NCI-H1092 treated with DMSO at 0.1 percent for 48 hours (cell line): Measurements from ENCODE around the gene CTRL.
"Not testable (repeated sequence)": the region's sequence is repeated elsewhere in the genome, so short reads cannot be mapped to it uniquely, and the experiment has no call there.

Experiments used
- DNase-seq: peaks from one replicate; lab custom pipeline; 2025; lab: John Stamatoyannopoulos, UW

CTRL gene

DNA sequence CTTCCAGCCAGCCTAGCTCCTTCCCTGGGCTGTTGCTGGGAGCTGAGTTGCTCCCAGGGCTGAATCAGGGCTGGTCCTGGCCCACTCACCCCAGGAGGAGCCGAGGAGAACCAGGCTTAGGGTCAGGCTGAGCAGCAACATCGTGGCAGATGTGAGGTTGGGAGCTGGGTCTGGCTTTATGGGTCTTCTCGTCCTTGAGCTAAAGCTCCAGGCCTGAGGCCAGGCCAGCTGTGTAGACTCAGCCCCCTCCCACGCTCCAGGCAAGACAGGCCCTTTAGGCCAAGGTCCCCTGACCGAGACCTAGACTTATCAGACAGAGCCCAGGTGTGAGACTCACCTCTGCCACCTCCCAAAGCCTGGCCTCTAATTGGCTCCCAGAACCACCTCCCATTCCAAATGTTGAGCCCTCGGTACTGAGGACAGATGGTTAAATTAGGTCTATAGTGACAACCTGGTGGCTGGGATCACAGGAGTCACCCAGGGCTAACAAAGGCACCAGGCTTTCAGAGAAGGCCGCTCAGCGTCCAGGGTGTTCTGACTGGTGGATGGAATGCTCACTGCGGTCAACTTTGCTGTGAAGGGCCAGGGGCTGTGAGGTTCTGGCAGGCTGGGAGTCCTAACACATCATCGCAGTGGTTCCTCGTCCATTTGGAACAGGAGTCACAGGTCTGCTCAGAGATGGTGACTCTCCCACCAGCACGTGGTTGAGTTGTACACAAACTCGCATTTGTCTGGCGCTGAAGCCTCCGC, at the start of gene CTRL:
Gene CTRL, minus strand, starts transcription at position 151 of the 750 bp plus-strand sequence. Its CDS starts 10 bp downstream, at position 141.
- no peak for DNase-seq

DNA sequence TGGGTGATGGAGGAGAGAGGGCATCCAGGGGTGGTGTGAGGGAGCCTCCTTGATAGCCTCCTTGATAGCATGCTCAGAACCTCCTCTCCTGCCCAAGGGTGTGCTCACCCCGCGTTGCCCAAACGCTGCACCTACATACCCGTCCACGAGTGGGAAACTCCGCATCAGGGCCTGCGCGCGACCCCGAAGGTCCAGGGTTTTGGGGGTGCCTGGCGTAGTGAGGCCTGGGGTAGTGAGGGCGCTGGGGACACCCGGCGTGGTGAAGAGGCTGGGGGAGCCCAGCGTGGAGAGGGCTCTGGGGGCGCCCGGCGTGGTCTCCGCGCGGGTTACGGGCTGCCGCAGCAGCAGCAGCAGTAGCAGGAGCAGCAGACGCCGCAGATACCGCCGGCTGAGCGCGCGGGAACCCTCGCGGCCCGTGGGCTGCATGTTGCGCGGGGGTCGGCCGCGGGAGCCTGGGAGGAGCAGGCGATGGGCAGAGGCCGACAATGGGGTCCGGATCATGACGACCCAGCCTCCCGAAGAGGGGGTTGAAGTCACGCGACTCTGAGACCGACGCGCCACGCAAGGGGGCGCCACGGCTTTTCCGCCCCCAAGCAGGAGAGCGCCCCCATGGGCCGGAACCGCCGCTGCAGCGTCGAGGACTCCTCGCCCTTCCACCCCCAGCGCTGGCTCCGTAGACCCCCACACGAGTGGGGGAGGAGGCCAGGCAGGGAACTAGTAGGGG, 48.5 kb upstream of the CTRL start, which contains the start of gene DPEP3:
Gene DPEP3, minus strand, starts transcription at position 545 of the 724 bp plus-strand sequence. Its CDS starts 119 bp downstream, at position 426.
- DNase-seq = no peak

DNA sequence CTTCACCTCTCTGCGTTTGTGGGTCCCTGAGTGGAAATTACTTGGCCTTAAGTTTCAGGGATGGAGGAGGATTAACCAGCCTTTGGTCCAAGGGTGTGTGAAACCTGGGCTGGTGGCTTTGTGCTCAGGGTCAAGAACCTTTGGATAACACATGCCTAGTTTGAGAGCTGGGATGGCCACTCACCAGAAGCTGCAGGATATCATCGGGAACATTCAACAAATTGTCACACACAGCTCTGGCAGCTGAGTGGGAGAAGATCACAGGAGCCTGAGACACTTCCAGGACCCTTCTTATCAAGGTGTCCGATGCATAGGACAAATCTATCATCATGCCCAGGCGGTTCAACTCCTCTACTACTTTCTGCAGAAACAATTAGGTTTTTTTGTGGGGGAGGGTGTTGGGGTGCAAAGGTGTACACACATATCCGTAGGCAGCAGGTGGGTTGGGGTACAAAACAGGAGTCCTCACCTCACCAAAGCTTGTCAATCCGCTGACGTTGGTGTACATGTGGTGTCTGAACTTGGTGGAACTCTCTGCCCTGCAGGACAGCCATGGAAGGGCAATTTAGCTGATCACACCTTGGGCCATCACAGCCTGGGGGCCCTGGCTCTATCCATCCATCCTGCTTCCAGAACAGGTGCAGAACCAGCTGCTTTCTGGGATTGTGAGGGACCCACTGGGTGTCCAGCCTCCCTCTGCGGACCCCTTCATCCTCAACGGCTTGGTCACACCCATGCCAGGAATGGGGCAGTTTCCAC, 46.0 kb upstream of the CTRL start:
- DNase-seq = no peak

DNA sequence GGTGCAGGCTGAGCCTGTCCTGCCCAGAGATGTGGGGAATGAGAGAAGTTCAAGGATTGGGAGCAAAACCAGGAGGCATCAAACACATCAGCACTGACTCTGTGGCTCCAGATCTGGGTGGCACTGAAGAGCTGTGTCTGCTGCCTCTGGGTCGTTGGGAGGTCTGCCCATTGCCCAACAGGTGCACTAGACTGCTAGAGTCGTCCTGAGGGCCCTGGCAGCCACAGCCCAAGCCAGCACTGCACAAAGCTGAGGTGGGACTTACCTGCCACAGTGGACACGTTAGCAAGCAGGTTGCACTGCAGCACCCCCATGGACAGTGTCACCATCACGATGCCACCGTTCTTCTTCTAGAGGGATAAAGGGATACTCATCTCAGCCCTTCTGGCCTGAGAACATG, 45.3 kb upstream of the CTRL start:
- no peak for DNase-seq

DNA sequence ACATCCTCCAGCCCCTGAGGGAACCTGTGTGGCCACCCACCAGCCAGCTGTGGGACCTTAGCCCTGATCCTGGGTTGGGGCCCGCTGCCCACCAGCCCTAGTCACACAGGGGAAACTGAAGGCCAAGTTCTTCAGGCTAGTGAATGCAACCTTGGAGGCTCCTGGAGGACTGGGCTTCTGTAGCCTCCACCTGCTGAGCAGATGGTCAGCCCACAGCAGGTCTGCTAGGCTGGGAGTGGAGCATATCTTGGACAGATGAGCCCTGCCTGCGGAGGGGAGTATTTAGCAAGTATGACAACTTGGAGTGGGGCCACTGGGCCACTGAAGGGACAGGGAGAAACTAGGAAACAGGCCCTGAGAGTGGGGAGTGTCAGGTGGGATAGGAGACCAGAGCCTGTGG, 44.5 kb upstream of the CTRL start:
- DNase-seq = no peak

DNA sequence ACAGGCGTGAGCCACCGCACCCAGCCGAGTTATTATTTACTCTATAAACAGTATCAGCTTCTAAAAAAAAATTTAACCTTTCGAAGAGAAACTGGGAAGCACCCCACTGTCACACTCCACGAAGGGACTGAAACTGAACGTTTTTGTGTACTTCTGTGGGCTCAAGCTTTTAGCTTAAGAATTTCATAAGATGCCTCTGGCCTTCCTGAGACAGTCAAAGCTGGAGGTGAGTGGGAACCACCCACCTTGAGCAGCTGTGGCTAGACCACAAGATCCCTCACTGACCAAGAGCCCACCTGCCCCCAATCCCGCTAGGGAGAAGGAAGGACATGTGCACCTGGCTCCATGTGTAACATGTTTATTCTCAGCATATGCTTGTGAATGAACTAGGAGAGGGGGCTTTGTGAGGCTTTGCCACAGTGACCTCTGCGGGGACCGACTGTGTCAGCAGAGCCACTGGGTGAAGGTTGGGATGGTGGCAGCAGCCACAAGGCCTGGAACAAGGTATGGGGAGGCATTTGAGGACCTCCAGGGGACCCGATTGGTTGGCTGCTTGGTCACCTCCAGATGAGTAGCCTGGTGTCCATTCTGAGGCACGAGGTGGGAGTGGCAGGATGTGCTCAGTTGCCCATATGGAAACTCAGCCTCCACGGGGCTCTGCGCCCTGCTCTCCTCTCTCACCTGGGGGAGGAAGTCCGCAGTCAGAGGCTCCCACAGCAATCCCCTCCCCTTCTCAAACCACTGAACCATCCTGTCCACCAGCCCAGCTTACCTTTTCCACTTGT, 43.9 kb upstream of the CTRL start:
- DNase-seq = no peak

DNA sequence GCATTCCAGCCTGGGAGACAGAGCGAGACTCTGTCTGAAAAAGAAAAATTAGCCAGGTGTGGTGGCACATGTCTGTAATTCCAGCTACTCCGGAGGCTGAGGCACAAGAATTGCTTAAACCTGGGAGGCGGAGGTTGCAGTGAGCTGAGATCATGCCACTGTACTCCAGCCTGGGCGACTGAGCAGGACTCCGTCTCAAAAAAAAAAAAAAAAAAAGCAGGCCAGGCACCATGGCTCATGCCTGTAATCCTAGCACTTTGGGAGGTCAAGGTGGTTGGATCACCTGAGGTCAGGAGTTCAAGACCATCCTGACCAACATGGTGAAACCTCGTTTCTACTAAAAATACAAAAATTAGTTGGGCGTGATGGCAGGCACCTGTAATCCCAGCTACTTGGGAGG, 40.6 kb upstream of the CTRL start:
- not testable (repeated sequence) for DNase-seq

DNA sequence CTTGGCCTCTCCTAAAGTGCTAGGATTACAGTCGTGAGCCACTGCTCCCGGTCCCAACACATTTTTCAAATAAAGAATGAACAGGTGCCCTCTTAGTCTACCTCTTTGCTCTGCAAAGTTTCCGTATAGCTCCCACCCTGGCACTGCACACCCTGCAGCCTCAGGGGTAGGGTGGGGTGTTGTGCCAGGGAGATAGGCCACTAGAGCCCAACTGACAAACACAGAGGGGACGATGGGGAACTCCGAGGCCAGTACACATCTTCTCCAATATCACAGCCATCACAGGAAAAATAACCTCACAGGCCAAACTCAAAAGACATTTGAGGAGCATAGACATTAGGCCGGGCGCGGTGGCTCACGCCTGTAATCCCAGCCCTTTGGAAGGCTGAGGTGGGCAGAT, 39.4 kb upstream of the CTRL start:
- no peak for DNase-seq

DNA sequence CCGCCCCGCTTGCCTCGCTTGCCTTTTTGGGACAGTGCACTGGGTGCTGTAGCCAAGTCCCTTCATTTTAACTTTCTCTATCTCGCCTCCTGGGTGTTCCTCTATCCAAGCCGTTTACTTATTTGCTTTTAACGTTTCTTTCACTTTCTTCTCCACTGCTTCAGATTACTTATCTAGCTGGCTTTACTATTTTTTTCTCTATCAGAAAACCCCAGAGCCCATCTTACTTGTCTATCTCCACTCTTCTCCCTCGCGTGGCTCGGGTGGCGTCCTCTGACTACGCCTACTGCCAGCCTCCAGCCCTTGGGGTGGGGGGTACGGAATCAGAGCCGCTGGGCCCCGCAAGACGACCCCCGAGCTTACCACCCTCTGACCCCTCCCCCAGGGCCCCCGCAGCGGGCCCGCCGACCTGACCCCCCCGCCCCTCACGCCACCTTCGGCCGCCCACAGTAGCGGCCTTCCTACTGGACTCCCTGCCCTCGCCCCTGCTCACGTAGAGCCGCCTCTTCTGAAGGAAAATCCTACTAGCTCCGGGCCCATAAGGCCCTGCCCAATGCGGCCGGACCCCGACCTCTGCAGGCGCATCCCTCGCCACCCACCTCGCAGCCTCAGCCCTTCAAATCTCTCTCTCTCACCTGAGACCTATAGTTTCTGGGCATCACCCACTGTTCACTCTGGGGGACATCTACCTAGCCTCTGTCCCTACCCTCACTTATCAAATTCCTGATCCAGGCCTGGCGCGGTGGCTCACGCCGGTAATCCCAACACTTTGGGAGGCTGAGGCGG, 37.8 kb upstream of the CTRL start:
- no peak for DNase-seq

DNA sequence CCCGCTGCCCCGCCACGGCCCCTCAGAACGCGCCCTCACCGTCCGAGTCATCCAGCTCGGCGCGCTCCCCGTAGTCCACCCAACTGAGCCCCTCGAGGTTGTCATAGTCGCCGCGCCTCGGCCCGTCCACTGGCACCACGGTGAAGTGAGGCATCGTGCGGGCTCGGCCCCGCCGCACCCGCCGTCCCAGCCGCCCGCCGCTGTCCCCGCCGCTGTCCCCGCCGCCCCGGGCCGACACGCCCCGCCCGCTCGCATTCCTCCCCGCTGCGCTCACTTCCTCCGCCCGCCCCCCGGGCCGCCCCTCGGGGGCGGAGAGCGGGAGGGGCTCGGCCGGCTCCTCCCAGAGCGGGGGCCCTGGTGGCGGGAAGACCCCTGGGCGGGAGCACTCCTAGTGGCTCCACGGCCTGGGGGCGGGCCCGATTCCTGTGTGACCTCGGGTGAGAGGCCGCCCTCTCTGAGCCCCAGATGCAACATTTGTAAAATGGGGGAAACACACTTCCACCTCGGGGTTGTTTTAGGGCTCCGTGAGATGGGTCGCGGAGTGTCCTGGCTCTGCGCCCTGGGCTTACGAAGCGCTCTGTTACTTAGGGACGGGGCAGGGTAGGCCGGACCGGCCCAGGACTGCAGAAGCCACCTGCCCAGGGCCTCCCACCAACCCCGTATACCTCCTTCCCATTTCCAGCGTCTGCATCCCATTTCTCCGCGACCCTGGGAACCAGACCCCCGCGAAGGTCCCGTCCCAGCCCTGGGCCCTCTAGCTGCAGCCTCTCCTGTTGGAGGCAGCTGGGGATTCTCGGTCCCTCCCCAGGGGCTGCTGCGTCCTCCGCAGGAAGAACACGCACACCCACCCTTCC, 37.0 kb upstream of the CTRL start, which contains the start of gene SLC12A4:
Gene SLC12A4, minus strand, starts transcription at position 238 of the 854 bp plus-strand sequence. Its CDS starts 84 bp downstream, at position 154.
- DNase-seq = no peak

DNA sequence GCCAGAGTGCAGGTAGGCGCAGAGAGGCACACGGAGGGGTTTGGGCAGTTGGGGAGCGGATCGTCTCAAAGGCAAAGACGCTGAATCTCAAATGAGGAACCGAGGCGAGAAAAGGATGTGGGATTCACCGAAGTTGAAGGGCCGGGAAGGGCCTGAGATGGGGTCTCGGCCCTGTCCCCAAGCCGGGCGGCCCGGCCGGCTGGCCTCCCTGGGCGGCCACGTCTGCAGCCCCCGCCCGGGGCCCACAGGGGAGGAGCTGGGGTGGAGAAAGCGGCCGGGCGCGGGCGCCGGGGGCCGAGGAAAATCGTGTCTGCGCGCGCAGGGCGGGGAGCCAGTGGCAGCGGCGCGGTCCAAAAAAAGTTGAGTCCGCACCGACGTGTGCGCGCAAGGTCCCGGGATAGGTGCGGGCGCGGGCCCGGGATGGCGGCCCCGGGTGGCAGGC, 36.3 kb upstream of the CTRL start:
- no peak for DNase-seq

DNA sequence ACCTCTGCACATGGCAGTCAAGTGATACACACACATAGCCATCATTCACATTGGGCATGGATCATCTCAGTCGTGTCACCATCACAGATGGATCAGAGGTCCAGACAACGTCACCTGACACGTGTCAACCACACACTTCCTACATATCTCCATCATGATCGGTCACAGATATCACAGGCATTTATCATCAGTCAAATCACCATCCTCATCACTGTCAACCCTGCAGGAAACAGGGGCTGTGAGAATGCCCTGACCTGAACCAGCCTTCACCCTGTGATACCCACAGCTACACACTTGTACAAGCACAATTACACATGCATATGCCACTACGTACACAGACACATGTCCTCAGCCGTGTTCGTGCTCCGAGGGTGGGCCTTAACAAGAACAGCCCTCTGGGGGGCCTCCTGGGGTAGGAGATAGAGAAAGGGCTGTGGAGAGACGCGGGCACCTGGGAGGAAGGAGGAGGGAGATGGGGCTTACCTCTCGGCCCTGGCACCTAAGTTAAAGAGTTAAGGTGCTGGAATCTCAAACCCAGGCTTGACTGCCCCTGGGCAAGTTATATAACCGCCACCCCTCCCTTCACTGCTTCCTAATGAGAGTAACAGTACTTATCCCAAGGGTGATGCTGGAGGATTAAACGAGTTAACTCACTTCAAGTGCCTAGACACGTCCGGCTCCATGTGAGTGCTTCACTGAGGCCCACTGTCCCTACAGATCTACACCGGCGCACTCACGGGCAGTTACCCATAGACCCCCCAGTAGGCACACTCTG, 35.7 kb upstream of the CTRL start:
- no peak for DNase-seq

DNA sequence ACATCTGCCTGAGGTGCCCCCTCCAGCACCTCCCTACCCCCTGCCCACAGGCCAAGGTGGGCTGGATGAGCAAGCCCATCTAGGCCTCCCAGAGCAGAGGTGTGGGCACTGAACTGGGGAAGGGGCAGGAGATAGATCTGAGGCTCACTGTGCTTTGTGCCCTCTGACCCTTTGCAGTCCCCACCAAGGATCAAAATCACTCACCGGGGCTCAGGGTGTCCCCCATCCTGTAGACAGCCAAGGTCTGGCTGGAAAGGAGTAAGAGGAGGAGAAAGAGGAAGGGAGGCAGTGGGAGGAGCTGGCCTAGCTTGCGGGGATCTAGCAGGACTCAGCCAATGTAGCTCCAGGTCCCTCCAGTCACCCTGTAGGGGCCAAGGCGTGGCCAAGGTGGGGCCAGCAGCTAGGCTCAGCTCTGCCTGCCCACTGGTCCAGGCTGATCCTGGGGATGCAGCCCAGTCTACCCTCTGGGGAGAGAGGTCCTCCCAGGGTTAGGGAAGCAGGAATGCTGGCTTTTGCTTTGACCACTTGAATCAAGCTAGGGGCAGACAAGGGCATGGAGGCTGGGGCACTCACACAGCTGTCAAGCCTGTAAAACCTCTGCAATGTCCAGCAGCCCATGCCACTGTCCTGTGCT, 35.0 kb upstream of the CTRL start:
- no peak for DNase-seq

DNA sequence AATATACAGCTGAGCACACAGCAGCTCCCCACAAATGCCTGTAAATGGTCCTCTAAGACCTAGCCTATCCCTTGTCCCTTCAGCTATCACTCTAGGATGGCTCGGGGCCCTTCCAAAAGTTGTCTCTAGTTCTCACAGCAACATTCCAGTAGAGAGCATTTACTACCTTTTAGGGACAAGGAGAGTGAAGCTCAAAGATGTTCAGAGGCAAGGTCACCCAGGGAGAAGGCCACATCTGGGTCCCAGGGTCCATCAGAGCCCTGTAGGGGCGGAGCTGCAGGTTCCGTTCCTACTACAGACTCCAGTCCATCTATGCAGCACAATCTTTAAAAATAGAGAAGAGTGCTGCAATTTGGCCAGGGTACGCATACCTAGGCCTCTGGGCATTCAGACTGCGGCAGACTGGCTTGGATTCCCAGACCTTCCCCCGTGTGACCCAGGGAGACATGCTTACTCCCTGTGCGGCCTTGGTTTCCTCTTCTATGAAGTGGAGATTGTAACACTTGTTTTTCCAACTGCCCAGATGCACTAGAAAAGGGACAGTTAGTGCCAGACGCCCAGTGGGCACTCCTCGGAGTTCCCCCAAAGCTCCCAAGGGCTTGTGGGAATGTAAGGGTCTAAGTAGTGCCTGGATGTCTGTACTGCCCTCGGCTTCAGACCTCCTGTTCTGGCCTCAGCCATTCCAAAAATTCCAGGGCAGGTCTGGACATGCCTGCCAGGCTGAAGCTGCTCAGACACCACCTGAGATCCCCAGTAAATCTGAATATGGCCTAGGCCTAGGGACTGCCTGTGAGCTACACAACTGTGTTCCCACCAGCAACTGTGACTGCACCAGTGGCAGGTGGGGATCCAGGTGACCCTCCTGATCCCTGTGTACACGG, 34.2 kb upstream of the CTRL start:
- no peak for DNase-seq

DNA sequence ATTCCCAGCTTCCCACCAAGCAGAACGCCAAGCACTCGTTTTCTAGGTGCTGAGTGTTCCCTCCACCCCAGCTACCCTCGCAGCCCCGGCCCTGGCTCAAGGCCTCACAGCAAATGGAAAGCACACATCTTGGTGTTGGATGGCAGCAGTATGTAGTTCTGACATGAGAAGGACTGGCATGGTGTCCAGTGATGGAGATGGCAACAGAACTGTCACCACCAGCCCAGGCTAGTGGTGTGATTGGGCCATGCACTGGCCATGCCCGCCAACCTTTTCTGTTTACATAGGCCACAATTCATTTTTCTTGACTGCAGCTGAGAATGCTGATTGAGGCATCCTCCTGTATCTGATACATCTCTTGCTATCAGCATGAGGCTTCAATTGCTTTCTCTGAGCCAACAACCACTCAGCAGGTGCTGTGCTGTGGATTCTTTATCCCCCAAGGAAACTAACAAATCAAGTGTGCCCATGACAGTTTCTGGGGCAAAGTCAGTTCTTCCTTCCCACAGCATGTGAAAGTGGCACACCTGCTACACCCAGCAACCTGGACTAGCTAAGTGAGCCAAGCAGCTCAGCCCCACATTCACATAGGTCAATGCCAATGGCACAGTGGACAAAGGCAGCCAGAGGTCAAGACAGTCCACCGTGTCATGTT, 32.9 kb upstream of the CTRL start:
- DNase-seq = no peak

DNA sequence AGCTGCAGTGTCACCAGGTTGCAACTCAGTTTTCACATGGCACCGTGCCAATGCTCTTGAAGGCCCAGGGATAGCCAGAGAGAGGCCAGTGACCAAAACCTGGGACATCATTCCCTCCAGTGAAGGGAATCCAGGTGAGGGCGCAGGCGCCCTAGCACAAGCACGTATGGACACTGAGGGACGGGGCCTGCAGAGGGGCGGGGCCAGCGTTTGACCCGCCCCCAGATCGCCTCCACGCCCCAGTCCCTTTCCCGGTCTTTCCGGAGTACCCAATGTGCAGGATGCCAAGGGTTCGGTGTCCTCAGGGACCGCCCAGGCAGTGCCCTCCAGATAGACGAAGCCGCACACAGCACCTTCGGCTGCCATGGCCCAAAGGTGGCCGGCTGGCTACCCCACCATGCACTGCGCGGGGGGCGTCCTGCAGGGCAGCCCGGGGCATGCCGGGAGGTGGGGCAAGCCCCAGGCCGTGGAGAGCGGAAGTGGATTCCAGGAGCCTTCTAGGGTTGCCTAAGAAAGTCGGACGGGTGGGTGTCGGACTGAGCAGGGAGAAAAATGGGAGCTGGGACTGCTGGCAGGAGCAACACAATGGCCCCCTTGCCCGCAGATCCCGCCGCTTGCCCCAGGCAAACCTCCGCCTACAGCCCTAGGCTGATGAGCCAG, 32.1 kb upstream of the CTRL start:
- no peak for DNase-seq

DNA sequence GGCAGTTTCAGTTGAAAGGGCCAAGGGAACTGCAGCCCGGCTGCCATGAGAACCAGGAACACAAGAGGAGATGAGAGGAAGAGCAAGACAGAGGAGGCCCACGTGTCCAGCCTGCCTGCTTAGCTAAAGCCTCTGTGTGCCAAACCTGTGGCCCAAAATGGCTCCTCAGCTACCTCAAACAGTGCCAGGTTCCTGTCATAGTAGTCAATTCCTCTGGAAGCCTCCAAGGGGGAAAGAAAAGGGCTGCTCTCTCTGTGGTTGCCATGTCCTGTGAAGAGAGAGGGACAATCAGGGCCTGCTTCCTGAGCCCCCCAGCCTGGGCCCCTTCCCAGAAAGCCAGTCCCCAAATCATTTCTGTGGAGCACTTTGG, 31.6 kb upstream of the CTRL start:
- DNase-seq = no peak
